Frontal cortex (tissue), 4 donors: ENCODE results near the gene ACD. TPM values are rescaled to one million over a fixed set of nuclear protein-coding genes. Genes with fewer than 3 reads are reported as not detected.

Source experiments
- DNase-seq, 2 donors: peaks; one replicate each; pipeline ENCODE4 v3.0.0; 2012; ENCODE audit warnings: low spot score in 2 of 2
- FAIRE-seq: peaks from 2 replicates; lab custom pipeline; 2012; peaks lifted over from hg19 to GRCh38; lab: Jason Lieb, UNC
- total RNA-seq: library from RNA; depleted of rRNA; stranded (reverse); fragments of >200 nt; gene quantifications from one replicate; pipeline ENCODE4 v1.2.3, GENCODE V29; 2014
- donor health status: control.
- donor health status: control.
- donor health status: control.

The ACD gene
- total RNA-seq, 1 donor from 2014 or later, result 24.9 TPM

- no peak for DNase-seq
- FAIRE-seq, result no peak
Measured at GRCh38 chr16:67676939-67677338, 16.9 kb upstream of the ACD start.

DNA sequence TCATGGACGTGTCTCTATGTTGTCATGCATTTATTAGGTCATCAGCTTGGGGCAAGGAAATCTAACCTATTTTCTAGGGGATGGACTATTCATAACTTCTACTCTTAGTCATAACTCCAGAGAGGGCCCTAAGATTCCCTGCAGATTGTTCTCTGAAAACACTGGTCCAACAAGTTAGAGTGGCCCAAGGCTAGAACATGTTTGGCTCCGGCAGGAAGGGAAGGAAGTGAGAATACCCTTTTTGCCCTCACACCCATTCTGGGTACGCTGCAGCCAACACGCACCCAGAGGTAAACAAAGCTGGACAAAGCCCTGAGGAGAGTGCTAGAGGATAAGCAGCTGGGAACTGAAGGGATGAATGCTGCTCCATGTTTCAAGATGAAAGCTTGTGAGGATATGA is 16.5 kb upstream of the ACD start:
- FAIRE-seq (no peak), DNase-seq (no peak)

DNA sequence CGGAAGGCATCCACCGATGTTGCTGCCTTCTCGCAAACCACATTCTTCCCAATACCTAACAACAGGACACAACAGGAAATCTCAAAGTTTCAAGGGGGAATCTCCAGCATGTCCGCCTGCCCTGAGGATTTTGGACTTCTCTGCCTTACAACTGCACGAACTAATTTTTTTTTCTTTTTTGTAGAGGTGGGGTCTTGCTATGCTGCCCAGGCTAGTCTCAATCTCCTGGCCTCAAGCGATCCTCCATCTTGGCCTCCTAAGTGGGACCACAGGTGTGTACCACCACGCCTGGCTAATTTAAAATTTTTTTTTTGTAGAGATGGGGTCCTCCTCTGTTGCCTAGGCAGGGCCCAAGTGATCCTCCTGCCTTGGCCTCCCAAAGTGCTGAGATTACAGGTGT is 15.9 kb upstream of the ACD start:
- DNase-seq, result no peak
- no peak for FAIRE-seq

DNA sequence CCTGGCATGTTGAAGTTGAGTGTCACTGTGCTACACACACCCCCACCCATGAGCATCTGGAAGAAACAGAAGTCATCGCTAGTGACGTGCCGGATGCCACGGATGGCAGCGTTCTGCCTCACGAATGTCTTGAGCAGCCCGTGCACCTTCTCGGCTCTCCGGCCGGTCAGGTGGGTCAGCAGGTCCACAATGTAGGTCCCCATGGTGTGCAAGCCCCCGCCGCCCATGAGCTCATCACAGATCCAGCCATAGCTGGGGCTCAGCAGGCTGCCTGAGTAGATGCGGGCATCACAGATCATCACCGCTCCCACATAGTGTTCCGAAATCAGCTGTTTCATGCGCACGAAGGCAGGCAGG is 15.5 kb upstream of the ACD start:
- DNase-seq, result no peak
- no peak for FAIRE-seq

GRCh38 chr16:67674851-67675578 is 15.0 kb upstream of the ACD start:
- FAIRE-seq, result no peak
- no peak for DNase-seq

DNA sequence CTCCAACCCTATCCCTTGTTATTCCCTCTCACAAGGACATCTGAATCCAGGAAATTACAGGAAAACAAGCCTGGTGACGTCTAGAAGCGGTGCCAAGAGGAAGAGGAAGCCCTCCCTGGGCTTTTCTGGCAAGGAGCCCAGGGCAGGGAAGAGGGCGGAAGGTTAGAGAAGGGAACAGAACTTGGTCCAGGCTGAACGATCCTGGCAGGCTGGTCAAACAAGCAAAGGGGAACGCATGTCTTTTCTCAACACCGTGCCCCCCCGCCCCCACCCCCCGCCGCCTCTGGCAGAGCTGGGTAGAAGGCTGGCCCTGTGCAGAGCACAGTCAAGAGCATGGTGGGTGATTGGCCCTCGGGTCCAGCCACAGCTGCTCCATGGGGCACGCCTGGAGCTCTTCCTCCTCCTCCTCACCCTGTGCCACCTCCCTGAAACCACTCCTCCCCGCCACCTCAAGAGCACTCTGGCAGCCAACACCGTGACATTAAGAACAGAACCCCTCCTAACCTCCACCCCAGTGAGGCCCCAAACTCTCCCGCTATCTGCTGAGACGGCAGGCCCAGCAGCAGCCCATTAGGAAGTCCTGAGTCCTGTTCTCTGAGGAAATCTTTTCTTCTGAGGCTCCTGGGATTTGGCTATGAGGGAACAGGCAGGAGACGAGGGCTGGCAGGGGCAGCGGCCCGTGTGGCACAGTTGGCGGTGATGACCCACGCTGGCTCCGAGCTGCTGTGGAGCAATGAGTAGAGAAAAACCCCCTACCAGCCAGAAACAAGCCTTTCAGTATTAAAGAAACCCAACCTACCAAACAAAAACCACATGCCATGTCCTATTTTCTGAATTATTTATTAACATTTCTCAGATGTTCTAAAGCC is 13.9 kb upstream of the ACD start:
- FAIRE-seq, result no peak
- DNase-seq, result peak in 1 of 2 donors; percentile 25

- FAIRE-seq (no peak), DNase-seq (peak; percentile 60 to 81)
Measured at GRCh38 chr16:67672739-67673662, 12.9 kb upstream of the ACD start.

- peak in 1 of 2 donors; percentile 10 for DNase-seq
- no peak for FAIRE-seq
Measured at GRCh38 chr16:67672306-67672705, 12.2 kb upstream of the ACD start.

DNA sequence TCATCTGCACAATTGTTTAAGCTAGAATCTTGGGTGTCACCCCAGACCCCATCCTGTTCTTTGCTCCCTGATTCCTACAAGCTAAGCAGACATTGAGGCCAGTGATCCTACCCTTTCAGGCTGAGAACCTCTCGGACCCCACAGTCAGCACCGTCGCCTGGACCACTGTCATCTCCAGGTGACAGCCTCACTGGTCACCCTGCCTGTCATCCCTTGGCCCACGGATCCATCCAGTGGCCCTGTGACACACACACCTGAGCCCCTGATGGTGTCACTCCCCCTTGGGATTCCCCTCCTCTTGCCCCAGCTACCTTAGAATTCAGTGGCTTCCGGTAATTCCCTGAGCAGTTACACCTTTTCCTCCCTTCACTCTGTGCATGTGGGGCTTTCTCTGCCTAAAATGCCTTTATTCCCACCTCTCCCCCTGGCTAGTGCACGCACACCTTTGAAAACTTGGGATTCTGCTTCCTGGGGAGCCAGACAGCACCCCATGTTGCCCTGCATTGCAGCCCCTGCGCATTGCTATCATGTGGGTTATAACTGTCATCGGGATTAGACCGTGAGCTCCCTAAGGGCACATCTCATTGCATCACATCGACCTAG is 9.5 kb upstream of the ACD start:
- no peak for DNase-seq
- FAIRE-seq, result no peak

GRCh38 chr16:67668495-67669157 is 8.6 kb upstream of the ACD start:
- FAIRE-seq (no peak), DNase-seq (peak; percentile 22 to 28)

DNA sequence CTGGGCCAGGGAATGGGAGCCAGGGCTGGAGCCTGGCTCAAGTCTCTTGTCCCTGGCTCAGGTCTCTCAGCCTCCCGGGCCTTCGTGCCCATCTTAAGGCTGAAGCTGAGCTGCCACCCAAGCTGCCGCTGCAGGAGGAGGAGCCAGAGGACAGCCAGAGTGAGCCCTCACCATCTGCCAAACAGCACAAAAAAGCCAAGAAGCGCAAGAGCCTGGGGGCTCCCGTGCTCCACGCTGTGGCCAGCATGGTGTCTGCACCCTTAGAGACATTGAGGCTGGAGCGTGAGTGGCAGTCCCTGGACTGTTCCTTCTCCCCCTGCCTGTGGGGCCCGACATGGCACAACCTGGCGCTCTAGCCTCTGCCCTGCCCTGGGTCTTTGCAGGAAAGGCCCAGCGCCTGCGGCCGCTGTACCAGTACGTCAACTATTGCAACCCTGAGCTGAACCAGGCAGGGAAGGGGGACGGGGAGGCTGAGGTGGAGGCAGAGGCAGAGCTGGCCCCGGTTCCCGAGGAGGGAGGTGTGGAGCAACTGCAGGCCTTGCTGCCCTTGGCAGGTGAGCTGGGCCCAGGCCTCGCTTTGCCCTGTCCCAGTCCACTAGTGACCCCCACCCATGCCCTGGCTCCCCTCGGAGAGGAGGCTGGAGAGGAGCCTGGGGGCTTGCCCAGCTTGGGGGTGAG is 7.9 kb upstream of the ACD start:
- DNase-seq (peak; percentile 85 to 94), FAIRE-seq (no peak)

GRCh38 chr16:67667453-67667816 is 7.4 kb upstream of the ACD start:
- DNase-seq (no peak), FAIRE-seq (no peak)

- DNase-seq (peak; percentile 95 to 96), FAIRE-seq (no peak)
Measured at GRCh38 chr16:67666559-67667452, 6.7 kb upstream of the ACD start, which contains the start of the genes C16orf86 and ENKD1. Gene C16orf86, plus strand, starts transcription at chr16:67666814. Its CDS starts 157 bp downstream, at chr16:67666971. Gene ENKD1, minus strand, starts transcription at chr16:67666750. Its CDS starts 308 bp downstream, at chr16:67666442.

DNA sequence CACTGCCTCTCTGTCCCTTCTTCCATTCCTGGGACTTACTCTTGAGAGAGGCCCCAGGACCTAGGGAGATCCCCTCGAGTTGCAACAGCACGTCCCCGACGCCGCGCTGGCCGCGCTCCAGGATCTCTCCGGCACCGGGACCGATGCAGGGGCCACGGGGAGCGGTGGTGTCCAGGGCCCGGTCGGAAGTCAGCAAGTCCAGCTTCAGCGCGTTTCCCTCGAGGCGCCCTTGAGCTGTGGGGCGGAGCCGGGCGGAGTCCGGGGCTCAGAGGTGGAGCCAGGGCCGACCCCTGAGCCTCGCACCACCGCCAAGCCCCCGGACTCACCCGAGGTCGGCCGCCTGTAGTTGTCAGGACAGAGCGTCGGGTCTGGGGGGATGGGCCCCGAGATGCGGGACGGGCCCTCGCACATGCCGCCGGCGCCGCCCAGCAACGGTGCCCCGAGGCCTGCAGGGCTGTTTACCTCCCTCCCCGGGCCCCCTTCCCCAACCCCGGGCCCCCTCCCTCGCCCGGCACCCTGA is 6.0 kb upstream of the ACD start:
- FAIRE-seq (no peak), DNase-seq (no peak)

DNA sequence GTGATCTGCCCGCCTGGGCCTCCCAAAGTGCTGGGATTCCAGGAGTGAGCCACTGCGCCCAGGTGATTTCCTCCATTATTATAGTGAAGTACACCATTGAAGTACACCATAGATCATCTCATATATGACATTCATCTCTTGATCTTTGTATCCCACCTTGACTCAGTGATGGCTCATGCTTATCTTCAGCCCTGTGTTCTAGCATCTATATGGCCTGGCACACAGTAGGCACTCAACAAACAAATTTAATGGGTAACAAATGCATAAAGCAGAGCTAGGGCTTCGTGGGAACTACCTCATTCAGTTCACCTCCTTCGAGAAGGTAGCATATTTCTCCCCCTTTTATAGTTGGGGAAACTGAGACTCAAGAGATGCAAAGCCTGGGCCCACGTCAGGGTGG is 5.5 kb upstream of the ACD start:
- DNase-seq (no peak), FAIRE-seq (no peak)

GRCh38 chr16:67664871-67665270 is 4.8 kb upstream of the ACD start:
- no peak for FAIRE-seq
- peak in 1 of 2 donors; percentile 18 for DNase-seq

GRCh38 chr16:67664258-67664657 is 4.2 kb upstream of the ACD start:
- DNase-seq (peak; percentile 10 to 23), FAIRE-seq (no peak)
